ENCODE results near the gene SCGB1A1.
A peak's percentile ranks its signal among the peaks of the same experiment; 100 is the strongest.
"Not testable (repeated sequence)": the region's sequence is repeated elsewhere in the genome, so short reads cannot be mapped to it uniquely, and the experiment has no call there.

SCGB1A1 gene

GRCh38 chr11:62423012-62423411, 4.2 kb downstream of the SCGB1A1 start:
- DNase-seq: no peak

GRCh38 chr11:62427630-62428233, 8.9 kb downstream of the SCGB1A1 start:
- no peak for DNase-seq

GRCh38 chr11:62428871-62429560, 10.2 kb downstream of the SCGB1A1 start:
- DNase-seq: no peak

GRCh38 chr11:62430425-62430824, 11.6 kb downstream of the SCGB1A1 start:
- DNase-seq: no peak

GRCh38 chr11:62431171-62431901, 12.5 kb downstream of the SCGB1A1 start:
- DNase-seq: no peak

- DNase-seq: no peak
These were observed 13.9 kb downstream of the SCGB1A1 start for GRCh38 chr11:62432695-62433094.

- DNase-seq: no peak
These were observed 14.5 kb downstream of the SCGB1A1 start for GRCh38 chr11:62433141-62433903.

- no peak for DNase-seq
These were observed 15.1 kb downstream of the SCGB1A1 start for GRCh38 chr11:62433904-62434276.

GRCh38 chr11:62435846-62436660, 17.2 kb downstream of the SCGB1A1 start:
- DNase-seq: no peak

- DNase-seq: no peak
These were observed 18.8 kb downstream of the SCGB1A1 start for GRCh38 chr11:62437616-62438015.

GRCh38 chr11:62438641-62439040, 19.8 kb downstream of the SCGB1A1 start:
- no peak for DNase-seq

GRCh38 chr11:62439785-62440602, 21.2 kb downstream of the SCGB1A1 start:
- no peak for DNase-seq

GRCh38 chr11:62443390-62444235, 24.8 kb downstream of the SCGB1A1 start:
- DNase-seq: no peak

- peak; percentile 45 for DNase-seq
These were observed 25.5 kb downstream of the SCGB1A1 start for GRCh38 chr11:62444236-62444833.

- no peak for DNase-seq
These were observed 26.0 kb downstream of the SCGB1A1 start for GRCh38 chr11:62444835-62445234.

- DNase-seq: no peak
These were observed 26.5 kb downstream of the SCGB1A1 start for GRCh38 chr11:62445314-62445740.

- no peak for DNase-seq
These were observed 27.3 kb downstream of the SCGB1A1 start for GRCh38 chr11:62446091-62446490.

- DNase-seq: no peak
These were observed 30.6 kb downstream of the SCGB1A1 start for GRCh38 chr11:62449451-62449851.

GRCh38 chr11:62449912-62450311, 31.1 kb downstream of the SCGB1A1 start:
- not testable (repeated sequence) for DNase-seq

Measured in stimulated activated CD4-positive, alpha-beta T cell treated with anti-CD3 and anti-CD28 coated beads, Interleukin-4, amount 100 ng/mL, for 1 hour (primary cell).